Left renal pelvis (tissue), 4 donors: ENCODE data around the gene BBS12. TPM values are rescaled to one million over a fixed set of nuclear protein-coding genes. Genes with fewer than 3 reads are reported as not detected.

Source experiments
- DNase-seq, 4 donors: peaks; one replicate each; pipeline ENCODE4 v3.0.0-alpha.2; 2013; ENCODE audit warnings: low read depth in 4 of 4, low spot score in 3 of 4
- polyA plus RNA-seq, 4 donors: library from polyadenylated mRNA; unstranded; fragments of 120-200 nt; gene quantifications; one replicate each; pipeline ENCODE4 v1.2.1, GENCODE V29; 2013; ENCODE audit not compliant: insufficient read length in 4 of 4

Gene BBS12
- polyA plus RNA-seq, 4 donors = 4.5 to 14.3 (median 13.5) TPM

DNA sequence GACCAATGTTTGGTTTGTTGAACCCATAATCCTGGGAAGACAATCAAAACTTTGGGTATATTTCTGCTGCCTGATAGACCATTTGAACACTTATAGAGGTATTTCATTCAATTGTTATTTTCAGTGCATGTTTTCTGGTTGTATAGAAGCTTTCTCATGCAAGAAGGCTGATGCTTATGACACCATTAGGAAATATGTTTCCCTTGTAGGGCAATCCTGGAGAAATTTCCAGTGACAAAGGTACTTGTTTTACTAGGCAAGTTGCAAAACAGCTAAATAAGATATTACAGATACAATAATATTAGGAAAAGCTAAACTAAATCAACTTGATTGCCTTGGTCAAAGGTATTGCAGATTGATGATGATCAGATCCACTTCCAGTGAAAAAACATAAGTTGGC, 61.3 kb downstream of the BBS12 start:
- no peak for DNase-seq

Other genes with a start within 250 kb of the BBS12 start
- not detected for gene IL21, start 111.6 kb upstream of the BBS12 start, polyA plus RNA-seq
- 10 to 100 TPM in 2 of 4 donors, 1 to 10 TPM in 2; 9.3 to 12.7 (median 10.2) TPM for gene FGF2, start 94.1 kb downstream of the BBS12 start, polyA plus RNA-seq
- 10 to 100 TPM; 12.7 to 19.7 (median 17.4) TPM for gene NUDT6, start 189.9 kb downstream of the BBS12 start, polyA plus RNA-seq